ENCODE results near the gene PPP1R7. TPM values are rescaled to one million over a fixed set of nuclear protein-coding genes. Genes with fewer than 3 reads are reported as not detected.

The PPP1R7 gene
- total and polyA plus RNA-seq, 2 donors from 2014 or later = 64.6 to 94.9 TPM

DNA sequence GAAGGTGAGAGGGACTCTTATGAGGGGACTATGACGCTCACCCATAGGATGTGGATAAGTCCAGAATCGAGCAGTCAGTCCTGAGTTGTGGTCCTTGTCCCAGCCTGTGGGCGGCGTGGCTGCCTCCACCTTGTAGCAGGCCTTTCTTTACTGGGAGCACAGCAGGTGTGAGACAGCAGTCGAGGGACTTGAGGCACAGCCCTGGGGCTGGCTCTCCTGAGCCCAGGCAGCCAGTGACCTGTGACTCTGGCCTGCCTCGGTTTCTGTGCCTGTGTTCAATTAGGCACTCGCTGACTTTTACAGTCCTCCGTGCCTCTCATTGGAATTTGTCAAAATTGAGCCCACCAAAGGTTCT lies 8.3 kb downstream of the PPP1R7 start:
- Histone ChIP-seq H3K4me1 (ENCODE audit: control insufficient read depth in 2 of 3, insufficient read depth in 2 of 3, low read depth in 1 of 3, low read length in 3 of 3) (peaks cover 0 to 4% (median 0%) of the 10 kb centered on the region in 3 donors), H3K27me3 (ENCODE audit: control insufficient read depth, insufficient read depth, low read length) (no peaks in the 10 kb centered on the region), H3K9ac (ENCODE audit: low read length in 3 of 3) (no peak overlapping the region), H3K4me3 (ENCODE audit: low read length in 3 of 3) (no peak overlapping the region), H3K9me3 (ENCODE audit: control insufficient read depth in 2 of 3, insufficient read depth in 1 of 3, low read length in 3 of 3) (no peaks in the 10 kb centered on the region), H3K27ac (ENCODE audit: low read depth in 2 of 2, low read length in 2 of 2) (no peak overlapping the region), H3K36me3 (ENCODE audit: control insufficient read depth in 2 of 3, insufficient read depth in 3 of 3, low read length in 3 of 3) (peaks cover 0 to 23% (median 23%) of the 10 kb centered on the region in 3 donors)
- DNase-seq = no peak
- TF ChIP-seq, protein P1, sequence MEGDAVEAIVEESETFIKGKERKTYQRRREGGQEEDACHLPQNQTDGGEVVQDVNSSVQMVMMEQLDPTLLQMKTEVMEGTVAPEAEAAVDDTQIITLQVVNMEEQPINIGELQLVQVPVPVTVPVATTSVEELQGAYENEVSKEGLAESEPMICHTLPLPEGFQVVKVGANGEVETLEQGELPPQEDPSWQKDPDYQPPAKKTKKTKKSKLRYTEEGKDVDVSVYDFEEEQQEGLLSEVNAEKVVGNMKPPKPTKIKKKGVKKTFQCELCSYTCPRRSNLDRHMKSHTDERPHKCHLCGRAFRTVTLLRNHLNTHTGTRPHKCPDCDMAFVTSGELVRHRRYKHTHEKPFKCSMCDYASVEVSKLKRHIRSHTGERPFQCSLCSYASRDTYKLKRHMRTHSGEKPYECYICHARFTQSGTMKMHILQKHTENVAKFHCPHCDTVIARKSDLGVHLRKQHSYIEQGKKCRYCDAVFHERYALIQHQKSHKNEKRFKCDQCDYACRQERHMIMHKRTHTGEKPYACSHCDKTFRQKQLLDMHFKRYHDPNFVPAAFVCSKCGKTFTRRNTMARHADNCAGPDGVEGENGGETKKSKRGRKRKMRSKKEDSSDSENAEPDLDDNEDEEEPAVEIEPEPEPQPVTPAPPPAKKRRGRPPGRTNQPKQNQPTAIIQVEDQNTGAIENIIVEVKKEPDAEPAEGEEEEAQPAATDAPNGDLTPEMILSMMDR (IDR thresholded peaks at IDR 0.05; ENCODE audit: borderline replicate concordance, extremely low read depth, insufficient read depth) = no peak
- intact Hi-C loops (cut with DNase I) = no loop called here
- no peak for FAIRE-seq

DNA sequence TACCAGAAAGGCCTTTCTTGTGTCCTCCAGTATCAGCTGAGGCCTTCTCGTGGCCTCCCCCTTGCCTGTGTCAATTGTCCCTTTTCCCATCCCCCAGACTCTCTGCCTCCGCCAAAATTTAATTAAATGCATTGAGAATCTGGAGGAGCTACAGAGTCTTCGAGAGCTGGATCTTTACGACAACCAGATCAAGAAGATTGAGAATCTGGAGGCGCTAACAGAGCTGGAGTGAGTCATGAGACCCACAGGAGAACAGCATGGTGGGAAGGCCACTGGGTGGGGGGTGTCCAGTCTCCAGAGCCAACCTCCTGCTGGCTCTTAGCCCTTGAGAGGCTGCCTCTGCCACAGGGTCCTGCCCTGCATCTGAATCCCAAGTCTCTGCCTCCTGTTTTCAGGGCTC lies 8.8 kb downstream of the PPP1R7 start:
- intact Hi-C loops (cut with DNase I) = no loop called here
- no peaks in the 10 kb centered on the region for H3K27me3 ChIP-seq (ENCODE audit: control insufficient read depth, insufficient read depth, low read length)
- peaks cover 0 to 28% (median 27%) of the 10 kb centered on the region in 3 donors for H3K36me3 ChIP-seq (ENCODE audit: control insufficient read depth in 2 of 3, insufficient read depth in 3 of 3, low read length in 3 of 3)
- no peak overlapping the region for H3K9ac ChIP-seq (ENCODE audit: low read length in 3 of 3)
- no peak overlapping the region for H3K4me3 ChIP-seq (ENCODE audit: low read length in 3 of 3)
- TF ChIP-seq, protein P1 (IDR thresholded peaks at IDR 0.05; ENCODE audit: borderline replicate concordance, extremely low read depth, insufficient read depth) = no peak
- FAIRE-seq (no peak), DNase-seq (no peak)
- no peaks in the 10 kb centered on the region for H3K9me3 ChIP-seq (ENCODE audit: control insufficient read depth in 2 of 3, insufficient read depth in 1 of 3, low read length in 3 of 3)
- peaks cover 0 to 4% (median 0%) of the 10 kb centered on the region in 3 donors for H3K4me1 ChIP-seq (ENCODE audit: control insufficient read depth in 2 of 3, insufficient read depth in 2 of 3, low read depth in 1 of 3, low read length in 3 of 3)
- no peak overlapping the region for H3K27ac ChIP-seq (ENCODE audit: low read depth in 2 of 2, low read length in 2 of 2)

DNA sequence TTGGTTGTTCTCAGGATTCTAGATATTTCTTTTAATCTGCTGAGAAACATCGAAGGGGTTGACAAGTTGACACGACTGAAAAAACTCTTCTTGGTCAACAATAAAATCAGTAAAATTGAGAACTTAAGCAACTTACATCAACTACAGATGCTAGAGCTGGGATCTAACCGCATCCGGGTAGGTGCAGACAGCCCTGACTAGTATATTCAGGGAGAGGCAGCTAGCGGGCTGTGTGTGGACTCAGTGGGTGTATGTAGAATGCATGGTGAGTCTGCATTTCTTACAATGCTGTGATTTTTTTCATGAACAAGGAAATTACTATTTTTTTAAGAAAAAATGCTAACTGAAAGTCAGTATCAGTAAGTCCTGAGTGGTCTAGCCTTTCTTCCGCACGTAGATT lies 10.1 kb downstream of the PPP1R7 start:
- FAIRE-seq (no peak), DNase-seq (no peak)
- Histone ChIP-seq H3K9ac (ENCODE audit: low read length in 3 of 3) (no peak overlapping the region), H3K4me1 (ENCODE audit: control insufficient read depth in 2 of 3, insufficient read depth in 2 of 3, low read depth in 1 of 3, low read length in 3 of 3) (peaks cover 0 to 4% (median 0%) of the 10 kb centered on the region in 3 donors), H3K9me3 (ENCODE audit: control insufficient read depth in 2 of 3, insufficient read depth in 1 of 3, low read length in 3 of 3) (no peaks in the 10 kb centered on the region), H3K4me3 (ENCODE audit: low read length in 3 of 3) (no peak overlapping the region), H3K36me3 (ENCODE audit: control insufficient read depth in 2 of 3, insufficient read depth in 3 of 3, low read length in 3 of 3) (peaks cover 0 to 32% (median 26%) of the 10 kb centered on the region in 3 donors), H3K27ac (ENCODE audit: low read depth in 2 of 2, low read length in 2 of 2) (no peak overlapping the region), H3K27me3 (ENCODE audit: control insufficient read depth, insufficient read depth, low read length) (no peaks in the 10 kb centered on the region)
- intact Hi-C loops (cut with DNase I) = no loop called here
- TF ChIP-seq, protein P1 (IDR thresholded peaks at IDR 0.05; ENCODE audit: borderline replicate concordance, extremely low read depth, insufficient read depth) = no peak

All from kidney (tissue), 14 donors.